OCI-LY1 (cell line): ENCODE measurements around the gene CIDEC.
"Not testable (repeated sequence)": the region's sequence is repeated elsewhere in the genome, so short reads cannot be mapped to it uniquely, and the experiment has no call there.

Experiments
- EZH2 ChIP-seq: fragments of 200-600 bp; sonication (generic), shearing (Covaris generic); IDR thresholded peaks from 2 replicates; pipeline ENCODE4 v1.8.0; 2017; ENCODE audit warnings: borderline replicate concordance, mixed run types, mild to moderate bottlenecking, antibody characterized with exemption, low read length, moderate library complexity, mixed read lengths
- TF ChIP-seq, protein P1 (sequence below): fragments of 200-600 bp; sonication (generic), shearing (Covaris generic); IDR thresholded peaks from 2 replicates; pipeline ENCODE4 v1.5.1; 2017; ENCODE audit warnings: mild to moderate bottlenecking, antibody characterized with exemption, low read length, moderate library complexity, mixed read lengths

GRCh38 chr3:9851926-9852325, 28.1 kb downstream of the CIDEC start:
- TF ChIP-seq, protein P1, sequence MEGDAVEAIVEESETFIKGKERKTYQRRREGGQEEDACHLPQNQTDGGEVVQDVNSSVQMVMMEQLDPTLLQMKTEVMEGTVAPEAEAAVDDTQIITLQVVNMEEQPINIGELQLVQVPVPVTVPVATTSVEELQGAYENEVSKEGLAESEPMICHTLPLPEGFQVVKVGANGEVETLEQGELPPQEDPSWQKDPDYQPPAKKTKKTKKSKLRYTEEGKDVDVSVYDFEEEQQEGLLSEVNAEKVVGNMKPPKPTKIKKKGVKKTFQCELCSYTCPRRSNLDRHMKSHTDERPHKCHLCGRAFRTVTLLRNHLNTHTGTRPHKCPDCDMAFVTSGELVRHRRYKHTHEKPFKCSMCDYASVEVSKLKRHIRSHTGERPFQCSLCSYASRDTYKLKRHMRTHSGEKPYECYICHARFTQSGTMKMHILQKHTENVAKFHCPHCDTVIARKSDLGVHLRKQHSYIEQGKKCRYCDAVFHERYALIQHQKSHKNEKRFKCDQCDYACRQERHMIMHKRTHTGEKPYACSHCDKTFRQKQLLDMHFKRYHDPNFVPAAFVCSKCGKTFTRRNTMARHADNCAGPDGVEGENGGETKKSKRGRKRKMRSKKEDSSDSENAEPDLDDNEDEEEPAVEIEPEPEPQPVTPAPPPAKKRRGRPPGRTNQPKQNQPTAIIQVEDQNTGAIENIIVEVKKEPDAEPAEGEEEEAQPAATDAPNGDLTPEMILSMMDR = not testable (repeated sequence)
- not testable (repeated sequence) for TF ChIP-seq EZH2
